Trophoblast cell (in vitro differentiated cells and primary cell): ENCODE data around the gene HECW1.

Experiments used
- DNase-seq, 2 donors: peaks; one replicate each; pipeline ENCODE4 v3.0.0-alpha.2; 2016
- H2AFZ ChIP-seq: 2 replicates; pipeline ENCODE4 v1.6.1; 2013; ENCODE audit warnings: low read length, moderate library complexity, mild to moderate bottlenecking; ENCODE audit not compliant: insufficient read depth, poor library complexity
- H2AK5ac ChIP-seq: 2 replicates; pipeline ENCODE4 v1.6.1; 2013; ENCODE audit warnings: mild to moderate bottlenecking, low read length
- H2BK120ac ChIP-seq: 2 replicates; pipeline ENCODE4 v1.6.1; 2013; ENCODE audit warnings: low read length, mild to moderate bottlenecking, moderate library complexity; ENCODE audit not compliant: insufficient read depth, poor library complexity
- H2BK12ac ChIP-seq: 2 replicates; pipeline ENCODE4 v1.6.1; 2013; ENCODE audit warnings: mild to moderate bottlenecking, low read length, moderate library complexity
- H2BK5ac ChIP-seq: 2 replicates; pipeline ENCODE4 v1.6.1; 2013; ENCODE audit warnings: low read length, low read depth, moderate library complexity, mild to moderate bottlenecking; ENCODE audit not compliant: poor library complexity
- H3K14ac ChIP-seq: 2 replicates; pipeline ENCODE4 v1.6.1; 2013; ENCODE audit warnings: mild to moderate bottlenecking, low read length
- H3K18ac ChIP-seq: 2 replicates; pipeline ENCODE4 v1.6.1; 2013; ENCODE audit warnings: mild to moderate bottlenecking, low read length
- H3K23ac ChIP-seq: 2 replicates; pipeline ENCODE4 v1.6.1; 2013; ENCODE audit warnings: low read length
- H3K27ac ChIP-seq: 2 replicates; pipeline ENCODE4 v1.5.1; 2013; ENCODE audit warnings: low read depth, mild to moderate bottlenecking, inconsistent platforms, low read length, moderate library complexity
- H3K27me3 ChIP-seq: 2 replicates; pipeline ENCODE4 v1.6.1; 2013; ENCODE audit warnings: inconsistent platforms, mild to moderate bottlenecking, low read length, moderate library complexity; ENCODE audit not compliant: insufficient read depth
- H3K36me3 ChIP-seq, 2 experiments: 1 replicate in 1 of 2; 2 replicates in 1 of 2; pipeline ENCODE4 v1.6.1; 2013; ENCODE audit warnings: low read length in 2 of 2, mild to moderate bottlenecking in 2 of 2, moderate library complexity in 1 of 2; ENCODE audit not compliant: insufficient read depth in 2 of 2, control insufficient read depth in 1 of 2
- H3K4ac ChIP-seq: 2 replicates; pipeline ENCODE4 v1.6.1; 2013; ENCODE audit warnings: low read depth, mild to moderate bottlenecking, low read length, moderate library complexity
- H3K4me1 ChIP-seq, 2 experiments: 1 replicate in 1 of 2; 2 replicates in 1 of 2; pipeline ENCODE4 v1.6.1; 2013; ENCODE audit warnings: low read length in 2 of 2, mild to moderate bottlenecking in 2 of 2, moderate library complexity in 1 of 2; ENCODE audit not compliant: insufficient read depth in 2 of 2, control insufficient read depth in 1 of 2
- H3K4me2 ChIP-seq: 2 replicates; pipeline ENCODE4 v1.6.1; 2013; ENCODE audit warnings: inconsistent platforms, mild to moderate bottlenecking, low read length, moderate library complexity
- H3K4me3 ChIP-seq: 2 replicates; pipeline ENCODE4 v1.5.1; 2013; ENCODE audit warnings: mild to moderate bottlenecking, low read depth, low read length, inconsistent platforms
- H3K79me1 ChIP-seq: one replicate; pipeline ENCODE4 v1.6.1; 2013; ENCODE audit warnings: low read length
- H3K79me2 ChIP-seq: 2 replicates; pipeline ENCODE4 v1.6.1; 2013; ENCODE audit warnings: low read length, mild to moderate bottlenecking; ENCODE audit not compliant: control insufficient read depth, insufficient read depth, poor library complexity
- H3K9ac ChIP-seq: 2 replicates; pipeline ENCODE4 v1.6.1; 2013; ENCODE audit warnings: mild to moderate bottlenecking, low read length
- H3K9me3 ChIP-seq: 2 replicates; pipeline ENCODE4 v1.6.1; 2013; ENCODE audit warnings: low read depth, mild to moderate bottlenecking, control low read depth, inconsistent platforms, low read length; ENCODE audit not compliant: insufficient read depth
- H4K12ac ChIP-seq: 2 replicates; pipeline ENCODE4 v1.6.1; 2013; ENCODE audit warnings: low read depth, mild to moderate bottlenecking, low read length, moderate library complexity
- H4K8ac ChIP-seq: 2 replicates; pipeline ENCODE4 v1.6.1; 2013; ENCODE audit warnings: low read depth, mild to moderate bottlenecking, low read length, moderate library complexity
- H4K91ac ChIP-seq: one replicate; pipeline ENCODE4 v1.6.1; 2013; ENCODE audit warnings: low read depth, mild to moderate bottlenecking, low read length, moderate library complexity
- WGBS: extraction: QIAGEN DNeasy Blood & Tissue Kit; methylation state at CpG from one replicate; pipeline ENCODE4 v1.1.7; 2013; ENCODE audit warnings: missing lambda C conversion rate; ENCODE audit not compliant: insufficient read length, insufficient coverage; ENCODE audit errors: extremely low coverage; 5-methylcytosine and 5-hydroxymethylcytosine counted together

HECW1 gene

DNA sequence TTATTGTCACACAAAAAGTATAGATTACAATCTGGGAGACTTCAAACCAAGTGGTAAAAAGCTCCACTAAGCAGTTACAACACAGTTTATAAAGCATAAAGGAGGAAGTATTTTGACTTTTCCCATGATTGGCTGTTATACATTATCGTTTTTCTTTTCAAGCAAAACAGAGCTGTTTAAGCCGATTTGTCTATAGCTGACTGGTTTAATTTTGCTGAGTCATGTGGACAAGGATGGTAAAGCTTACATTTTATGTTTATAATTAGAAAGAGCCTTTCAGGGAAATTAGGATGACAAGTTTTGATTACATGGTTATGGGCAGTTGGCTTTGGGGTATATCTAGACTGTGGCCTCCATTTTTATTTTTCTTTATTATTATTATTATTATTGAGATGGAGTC lies 318.0 kb downstream of the HECW1 start:
- no peak for DNase-seq
- Histone ChIP-seq H3K27me3 (no peaks in the 10 kb centered on the region), H3K4ac (no peak overlapping the region)

DNA sequence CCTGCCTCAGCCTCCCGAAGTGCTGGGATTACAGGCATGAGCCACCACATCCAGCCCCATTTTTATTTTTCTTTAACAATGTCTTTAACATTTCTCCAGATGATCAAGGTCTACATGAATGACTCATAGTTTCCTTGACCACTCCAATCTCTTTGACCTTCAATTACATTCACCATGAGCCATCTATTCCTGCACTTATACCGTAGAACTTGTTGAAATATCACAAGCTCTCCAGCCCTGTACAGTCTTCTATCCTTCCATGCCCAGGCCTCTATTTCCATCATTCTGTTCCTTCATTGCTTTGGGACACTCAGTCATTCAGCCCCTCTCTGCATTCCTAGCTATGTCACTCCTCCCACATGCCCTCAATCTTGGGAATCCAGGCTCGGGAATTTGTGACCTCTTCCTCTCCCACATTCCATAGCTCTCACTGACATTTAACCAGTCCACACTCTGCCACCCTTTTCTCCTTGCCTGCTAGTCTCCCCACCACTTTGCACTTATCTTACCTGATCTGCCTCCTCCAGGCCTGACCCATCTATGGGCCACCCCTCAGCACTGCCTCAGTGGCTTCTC lies 318.7 kb downstream of the HECW1 start:
- WGBS = no CpG with 5 or more reads among the region's 3 CpGs
- H3K9ac ChIP-seq = no peak overlapping the region
- H3K27me3 ChIP-seq = no peaks in the 10 kb centered on the region
- no peak overlapping the region for H2BK5ac ChIP-seq
- no peak overlapping the region for H2BK12ac ChIP-seq
- no peak overlapping the region for H3K27ac ChIP-seq
- H3K4me2 ChIP-seq = no peak overlapping the region
- no peaks in the 10 kb centered on the region for H3K79me1 ChIP-seq
- no peak overlapping the region for H3K18ac ChIP-seq
- H3K14ac ChIP-seq = no peak overlapping the region
- peaks cover 0 to 4% of the 10 kb centered on the region in 2 experiments for H3K4me1 ChIP-seq
- no peak for DNase-seq
- no peaks in the 10 kb centered on the region for H3K9me3 ChIP-seq
- no peak overlapping the region for H2AFZ ChIP-seq
- no peak overlapping the region for H4K12ac ChIP-seq
- H3K79me2 ChIP-seq = no peaks in the 10 kb centered on the region
- H3K36me3 ChIP-seq = no peaks in the 10 kb centered on the region
- no peak overlapping the region for H4K8ac ChIP-seq
- no peak overlapping the region for H3K4ac ChIP-seq
- no peak overlapping the region for H3K23ac ChIP-seq
- H3K4me3 ChIP-seq = no peak overlapping the region
- H2AK5ac ChIP-seq = no peak overlapping the region
- no peak overlapping the region for H4K91ac ChIP-seq
- H2BK120ac ChIP-seq = no peak overlapping the region

More for the DNA sequence above, 318.0 kb downstream of the HECW1 start:
- H4K91ac ChIP-seq = no peak overlapping the region
- no peak overlapping the region for H2BK5ac ChIP-seq
- H2BK120ac ChIP-seq = no peak overlapping the region
- no peak overlapping the region for H2AK5ac ChIP-seq
- no peak overlapping the region for H3K9ac ChIP-seq
- no peak overlapping the region for H4K12ac ChIP-seq
- no peaks in the 10 kb centered on the region for H3K9me3 ChIP-seq
- H3K4me1 ChIP-seq = peaks cover 0 to 4% of the 10 kb centered on the region in 2 experiments
- no peak overlapping the region for H3K23ac ChIP-seq
- H3K4me2 ChIP-seq = no peak overlapping the region
- H3K14ac ChIP-seq = no peak overlapping the region
- no peak overlapping the region for H2BK12ac ChIP-seq
- no CpG with 5 or more reads among the region's 2 CpGs for WGBS
- no peak overlapping the region for H3K18ac ChIP-seq
- no peaks in the 10 kb centered on the region for H3K79me2 ChIP-seq
- H3K27ac ChIP-seq = no peak overlapping the region
- H3K4me3 ChIP-seq = no peak overlapping the region
- H3K79me1 ChIP-seq = no peaks in the 10 kb centered on the region
- no peak overlapping the region for H2AFZ ChIP-seq
- H4K8ac ChIP-seq = no peak overlapping the region
- H3K36me3 ChIP-seq = no peaks in the 10 kb centered on the region

DNA sequence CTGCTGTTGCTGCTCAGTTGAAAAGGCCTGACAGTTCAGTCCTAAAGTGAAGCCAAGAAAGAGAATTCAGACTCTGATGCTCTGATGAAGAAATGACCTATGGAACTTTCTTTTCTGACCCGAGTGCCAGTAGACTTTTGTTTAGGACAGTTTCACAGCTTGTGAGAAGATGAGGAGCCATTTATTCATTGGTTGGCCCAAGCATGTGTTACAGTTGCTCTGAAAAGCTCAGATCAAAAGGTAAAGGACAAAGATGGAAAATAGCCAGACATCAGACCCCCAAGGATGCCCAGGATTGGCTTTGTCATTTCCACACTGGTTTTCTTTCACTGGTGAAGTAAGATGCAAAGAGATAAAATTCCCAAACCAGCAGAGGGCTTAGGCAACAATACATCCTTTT lies 321.2 kb downstream of the HECW1 start:
- no peak overlapping the region for H3K27ac ChIP-seq
- no peak overlapping the region for H3K4me3 ChIP-seq
- no peak overlapping the region for H4K91ac ChIP-seq
- H4K12ac ChIP-seq = no peak overlapping the region
- no peak overlapping the region for H3K18ac ChIP-seq
- H4K8ac ChIP-seq = no peak overlapping the region
- H2BK12ac ChIP-seq = no peak overlapping the region
- H2BK5ac ChIP-seq = no peak overlapping the region
- no peaks in the 10 kb centered on the region for H3K36me3 ChIP-seq
- no peak overlapping the region for H2AFZ ChIP-seq
- no peak overlapping the region for H3K9ac ChIP-seq
- no peaks in the 10 kb centered on the region for H3K9me3 ChIP-seq
- H3K4me2 ChIP-seq = no peak overlapping the region
- no peaks in the 10 kb centered on the region for H3K79me1 ChIP-seq
- peaks cover 0 to 4% of the 10 kb centered on the region in 2 experiments for H3K4me1 ChIP-seq
- H3K14ac ChIP-seq = no peak overlapping the region
- no CpG with 5 or more reads among the region's 1 CpG for WGBS
- H3K4ac ChIP-seq = no peak overlapping the region
- no peak overlapping the region for H3K23ac ChIP-seq
- no peak overlapping the region for H2AK5ac ChIP-seq
- H2BK120ac ChIP-seq = no peak overlapping the region
- H3K79me2 ChIP-seq = no peaks in the 10 kb centered on the region
- no peak for DNase-seq
- H3K27me3 ChIP-seq = no peaks in the 10 kb centered on the region

DNA sequence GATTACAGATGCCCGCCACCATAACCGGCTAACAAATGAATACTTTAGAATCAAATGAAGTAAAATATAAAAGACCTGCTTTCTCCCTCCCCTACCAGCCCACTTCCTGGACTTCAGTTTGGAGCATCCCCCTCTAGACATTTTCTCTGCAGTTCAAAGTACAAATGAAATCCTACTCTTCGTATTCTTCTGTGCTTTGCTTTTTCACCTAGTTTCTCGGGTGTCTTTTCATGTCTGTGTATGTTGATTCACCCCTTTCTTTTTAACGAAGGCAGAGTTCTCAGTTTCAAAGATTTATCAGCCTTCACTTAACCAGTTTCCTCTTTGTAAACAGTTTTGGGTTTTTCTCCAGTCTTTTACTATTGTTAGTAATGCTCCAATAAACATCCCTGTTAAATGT lies 324.6 kb downstream of the HECW1 start:
- no peaks in the 10 kb centered on the region for H3K27me3 ChIP-seq
- no peaks in the 10 kb centered on the region for H3K36me3 ChIP-seq
- no peak overlapping the region for H2BK12ac ChIP-seq
- H2BK120ac ChIP-seq = no peak overlapping the region
- no peak overlapping the region for H4K12ac ChIP-seq
- no peak overlapping the region for H4K8ac ChIP-seq
- no peak overlapping the region for H2AFZ ChIP-seq
- H3K4me2 ChIP-seq = no peak overlapping the region
- no CpG with 5 or more reads among the region's 5 CpGs for WGBS
- H3K79me2 ChIP-seq = no peaks in the 10 kb centered on the region
- H3K23ac ChIP-seq = no peak overlapping the region
- H3K18ac ChIP-seq = no peak overlapping the region
- H3K14ac ChIP-seq = no peak overlapping the region
- no peak for DNase-seq
- H4K91ac ChIP-seq = no peak overlapping the region
- H3K4me3 ChIP-seq = no peak overlapping the region
- H3K4me1 ChIP-seq = no peaks in the 10 kb centered on the region
- no peaks in the 10 kb centered on the region for H3K79me1 ChIP-seq
- no peak overlapping the region for H2AK5ac ChIP-seq
- H3K9me3 ChIP-seq = no peaks in the 10 kb centered on the region
- H3K9ac ChIP-seq = no peak overlapping the region
- H3K4ac ChIP-seq = no peak overlapping the region
- no peak overlapping the region for H3K27ac ChIP-seq
- H2BK5ac ChIP-seq = no peak overlapping the region
